ENCODE measurements around the gene OR10C1.

GRCh38 chr6:29486577-29486976 is 47.5 kb downstream of the OR10C1 start:
- TF ChIP-seq SIN3A (IDR thresholded peaks at IDR 0.05; ENCODE audit: low read depth) (no peak), CTCF (IDR thresholded peaks at IDR 0.05 in 2 of 3, conservative IDR thresholded peaks at IDR 0.05 in 1 of 3; ENCODE audit: borderline replicate concordance in 1 of 3, insufficient read depth in 1 of 3, low read depth in 2 of 3, low read length in 2 of 3) (no peak), REST (IDR thresholded peaks at IDR 0.05; ENCODE audit: low read depth) (no peak)
